ENCODE measurements around the gene BEND2. TPM values are rescaled to one million over a fixed set of nuclear protein-coding genes. Genes with fewer than 3 reads are reported as not detected.

The BEND2 gene
- total RNA-seq, 1 experiment from 2014 or later = not detected

DNA sequence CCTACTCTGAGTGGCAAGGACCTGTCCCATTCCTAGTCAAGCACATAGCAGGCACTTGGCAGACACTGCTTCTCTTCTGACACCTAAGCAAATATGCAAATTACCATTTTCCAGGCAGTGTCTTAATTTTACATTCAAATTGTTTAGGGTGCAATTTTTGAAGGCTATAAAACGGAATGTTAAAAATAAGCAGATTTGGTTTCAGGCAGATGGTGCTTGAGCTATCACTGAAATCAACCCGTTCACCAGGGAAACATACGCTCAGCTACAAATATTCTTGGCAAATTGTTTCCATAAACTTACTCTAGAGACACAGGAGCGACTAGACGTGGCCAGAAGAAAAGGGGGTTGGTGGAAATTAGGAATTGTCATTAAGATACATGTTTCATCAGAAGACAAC, 45.7 kb downstream of the BEND2 start (continued):
- no peak for TF ChIP-seq SP1 (IDR thresholded peaks at IDR 0.05; ENCODE audit: low read depth)
- TF ChIP-seq, protein P1, sequence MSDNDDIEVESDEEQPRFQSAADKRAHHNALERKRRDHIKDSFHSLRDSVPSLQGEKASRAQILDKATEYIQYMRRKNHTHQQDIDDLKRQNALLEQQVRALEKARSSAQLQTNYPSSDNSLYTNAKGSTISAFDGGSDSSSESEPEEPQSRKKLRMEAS (IDR thresholded peaks at IDR 0.05) = no peak

DNA sequence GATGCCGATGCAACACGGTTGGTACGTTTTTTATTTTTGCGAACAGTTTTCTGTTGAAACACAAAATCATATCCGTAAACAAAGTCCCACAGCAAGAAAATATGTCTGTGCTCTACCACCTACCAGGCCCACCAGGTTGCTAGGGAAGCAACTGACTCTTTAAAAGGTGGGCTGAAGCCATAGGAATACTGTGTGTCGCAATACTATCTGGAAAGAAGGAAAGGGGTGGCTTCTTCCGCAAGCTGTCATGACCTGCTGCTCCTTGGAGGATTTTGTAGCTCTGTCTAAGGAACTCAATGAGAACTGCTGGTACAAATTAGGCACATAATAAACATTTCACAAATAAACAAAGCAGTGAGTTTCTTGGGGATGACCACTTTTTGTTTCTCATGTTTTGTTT, 46.5 kb downstream of the BEND2 start:
- Histone ChIP-seq H3K4me1 (ENCODE audit: control insufficient read depth in 1 of 2, insufficient read depth in 2 of 2, low read length in 2 of 2) (no peaks in the 10 kb centered on the region), H3K36me3 (ENCODE audit: control insufficient read depth in 1 of 2, insufficient read depth in 2 of 2, low read length in 2 of 2) (no peaks in the 10 kb centered on the region), H3K9ac (ENCODE audit: low read length) (no peak overlapping the region), H3K9me3 (ENCODE audit: control insufficient read depth in 1 of 2, insufficient read depth in 1 of 2, low read depth in 1 of 2, low read length in 2 of 2) (no peaks in the 10 kb centered on the region), H4K20me1 (ENCODE audit: insufficient read depth) (no peaks in the 10 kb centered on the region), H2AFZ (ENCODE audit: low read depth, low read length, poor library complexity, severe bottlenecking) (no peak overlapping the region), H3K79me2 (ENCODE audit: insufficient read depth, low read length) (no peaks in the 10 kb centered on the region), H3K4me2 (ENCODE audit: low read length) (no peak overlapping the region), H3K27me3 (ENCODE audit: insufficient read depth, low read length) (peaks cover 7% of the 10 kb centered on the region; the same call in 1 of the 2 replicates), H3K27ac (ENCODE audit: low read depth, low read length) (no peak overlapping the region), H3K4me3 (replicated peaks in 1 of 2; ENCODE audit: low read depth in 1 of 2, low read length in 2 of 2) (no peak overlapping the region), H3K9me2 (ENCODE audit: insufficient read depth) (no peaks in the 10 kb centered on the region)
- no TSS peak for BruUV-seq (replicated peaks)
- intact Hi-C loops (cut with micrococcal nuclease) = no loop called here
- CTCF ChIA-PET = no interaction called here
- ATAC-seq = no peak
- POLR2A ChIA-PET = no interaction called here
- no peak for DNase-seq (ENCODE audit: low read depth, low spot score)
- RAD21 ChIA-PET (ENCODE audit: low non-redundant PET in 1 of 2, low total read pairs in 2 of 2, uncharacterized antibody in 2 of 2, unreplicated experiment in 2 of 2) = no interaction called here
- TF ChIP-seq, protein P2, sequence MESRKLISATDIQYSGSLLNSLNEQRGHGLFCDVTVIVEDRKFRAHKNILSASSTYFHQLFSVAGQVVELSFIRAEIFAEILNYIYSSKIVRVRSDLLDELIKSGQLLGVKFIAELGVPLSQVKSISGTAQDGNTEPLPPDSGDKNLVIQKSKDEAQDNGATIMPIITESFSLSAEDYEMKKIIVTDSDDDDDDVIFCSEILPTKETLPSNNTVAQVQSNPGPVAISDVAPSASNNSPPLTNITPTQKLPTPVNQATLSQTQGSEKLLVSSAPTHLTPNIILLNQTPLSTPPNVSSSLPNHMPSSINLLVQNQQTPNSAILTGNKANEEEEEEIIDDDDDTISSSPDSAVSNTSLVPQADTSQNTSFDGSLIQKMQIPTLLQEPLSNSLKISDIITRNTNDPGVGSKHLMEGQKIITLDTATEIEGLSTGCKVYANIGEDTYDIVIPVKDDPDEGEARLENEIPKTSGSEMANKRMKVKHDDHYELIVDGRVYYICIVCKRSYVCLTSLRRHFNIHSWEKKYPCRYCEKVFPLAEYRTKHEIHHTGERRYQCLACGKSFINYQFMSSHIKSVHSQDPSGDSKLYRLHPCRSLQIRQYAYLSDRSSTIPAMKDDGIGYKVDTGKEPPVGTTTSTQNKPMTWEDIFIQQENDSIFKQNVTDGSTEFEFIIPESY (IDR thresholded peaks at IDR 0.05; ENCODE audit: extremely low read depth, insufficient replicate concordance, low read length) = no peak
- no peak for TF ChIP-seq SIN3A (IDR thresholded peaks at IDR 0.05; ENCODE audit: low read depth)
- TF ChIP-seq, protein P3, sequence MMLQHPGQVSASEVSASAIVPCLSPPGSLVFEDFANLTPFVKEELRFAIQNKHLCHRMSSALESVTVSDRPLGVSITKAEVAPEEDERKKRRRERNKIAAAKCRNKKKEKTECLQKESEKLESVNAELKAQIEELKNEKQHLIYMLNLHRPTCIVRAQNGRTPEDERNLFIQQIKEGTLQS (IDR thresholded peaks at IDR 0.05) = no peak
- no peak for TF ChIP-seq YY1 (IDR thresholded peaks at IDR 0.05; ENCODE audit: extremely low read depth, insufficient replicate concordance, low read depth, low read length)
- TF ChIP-seq, protein P1 (IDR thresholded peaks at IDR 0.05) = no peak
- no peak for TF ChIP-seq POLR2A (IDR thresholded peaks at IDR 0.05; ENCODE audit: borderline replicate concordance, extremely low read depth, insufficient read depth, insufficient read length)
- no peak for TF ChIP-seq EGR1 (IDR thresholded peaks at IDR 0.05; ENCODE audit: low read depth)
- no peak for TF ChIP-seq CEBPB (IDR thresholded peaks at IDR 0.05; ENCODE audit: low read depth)
- no peak for TF ChIP-seq ZNF274 (IDR thresholded peaks at IDR 0.05; ENCODE audit: low read depth, low read length)
- TF ChIP-seq RAD21 (IDR thresholded peaks at IDR 0.05; ENCODE audit: low read depth) = no peak
- no peak for TF ChIP-seq SP1 (IDR thresholded peaks at IDR 0.05; ENCODE audit: low read depth)
- no peak for TF ChIP-seq ELF1 (IDR thresholded peaks at IDR 0.05; ENCODE audit: borderline replicate concordance, low read depth)
- TF ChIP-seq, protein P4, sequence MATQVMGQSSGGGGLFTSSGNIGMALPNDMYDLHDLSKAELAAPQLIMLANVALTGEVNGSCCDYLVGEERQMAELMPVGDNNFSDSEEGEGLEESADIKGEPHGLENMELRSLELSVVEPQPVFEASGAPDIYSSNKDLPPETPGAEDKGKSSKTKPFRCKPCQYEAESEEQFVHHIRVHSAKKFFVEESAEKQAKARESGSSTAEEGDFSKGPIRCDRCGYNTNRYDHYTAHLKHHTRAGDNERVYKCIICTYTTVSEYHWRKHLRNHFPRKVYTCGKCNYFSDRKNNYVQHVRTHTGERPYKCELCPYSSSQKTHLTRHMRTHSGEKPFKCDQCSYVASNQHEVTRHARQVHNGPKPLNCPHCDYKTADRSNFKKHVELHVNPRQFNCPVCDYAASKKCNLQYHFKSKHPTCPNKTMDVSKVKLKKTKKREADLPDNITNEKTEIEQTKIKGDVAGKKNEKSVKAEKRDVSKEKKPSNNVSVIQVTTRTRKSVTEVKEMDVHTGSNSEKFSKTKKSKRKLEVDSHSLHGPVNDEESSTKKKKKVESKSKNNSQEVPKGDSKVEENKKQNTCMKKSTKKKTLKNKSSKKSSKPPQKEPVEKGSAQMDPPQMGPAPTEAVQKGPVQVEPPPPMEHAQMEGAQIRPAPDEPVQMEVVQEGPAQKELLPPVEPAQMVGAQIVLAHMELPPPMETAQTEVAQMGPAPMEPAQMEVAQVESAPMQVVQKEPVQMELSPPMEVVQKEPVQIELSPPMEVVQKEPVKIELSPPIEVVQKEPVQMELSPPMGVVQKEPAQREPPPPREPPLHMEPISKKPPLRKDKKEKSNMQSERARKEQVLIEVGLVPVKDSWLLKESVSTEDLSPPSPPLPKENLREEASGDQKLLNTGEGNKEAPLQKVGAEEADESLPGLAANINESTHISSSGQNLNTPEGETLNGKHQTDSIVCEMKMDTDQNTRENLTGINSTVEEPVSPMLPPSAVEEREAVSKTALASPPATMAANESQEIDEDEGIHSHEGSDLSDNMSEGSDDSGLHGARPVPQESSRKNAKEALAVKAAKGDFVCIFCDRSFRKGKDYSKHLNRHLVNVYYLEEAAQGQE (IDR thresholded peaks at IDR 0.05; ENCODE audit: low read depth) = no peak
- TF ChIP-seq ZFX (IDR thresholded peaks at IDR 0.05) = no peak
- TF ChIP-seq FOSL1 (IDR thresholded peaks at IDR 0.05; ENCODE audit: low read depth) = no peak
- TF ChIP-seq CBX3 (IDR thresholded peaks at IDR 0.05; ENCODE audit: low read depth) = no peak

Measured in HCT116 (cell line).